K562 (cell line): ENCODE data around the gene CDIPT. TPM values are rescaled to one million over a fixed set of nuclear protein-coding genes. Genes with fewer than 3 reads are reported as not detected.
A peak's percentile ranks its signal among the peaks of the same experiment; 100 is the strongest.

Source experiments
- CTBP1 ChIP-seq: fragments of 450-650 bp; IDR thresholded peaks from 2 replicates; pipeline ENCODE4 v1.6.1; 2016; ENCODE audit warnings: borderline replicate concordance
- DACH1 ChIP-seq: fragments of 450-650 bp; IDR thresholded peaks from 2 replicates; pipeline ENCODE4 v1.6.1; 2018; ENCODE audit not compliant: partially characterized antibody
- HMG20A ChIP-seq: fragments of 450-650 bp; formaldehyde crosslinking; conservative IDR thresholded peaks from 2 replicates; pipeline ENCODE4 v1.4.0; 2020; ENCODE audit warnings: mild to moderate bottlenecking, mixed read lengths
- NONO ChIP-seq, 2 experiments: fragments of 200-400 bp in 1 of 2; fragments of 450-650 bp in 1 of 2; formaldehyde crosslinking in 1 of 2; IDR thresholded peaks; 2 replicates each; pipeline ENCODE4 v1.6.1; 2017; ENCODE audit warnings: low read depth in 2 of 2, mild to moderate bottlenecking in 2 of 2, moderate library complexity in 2 of 2, low read length in 1 of 2
- POLR2G ChIP-seq: fragments of 200-400 bp; formaldehyde crosslinking; IDR thresholded peaks from 2 replicates; pipeline ENCODE4 v1.6.1; 2017; ENCODE audit warnings: low read depth, mild to moderate bottlenecking, antibody characterized with exemption, low read length, moderate library complexity
- RB1 ChIP-seq: fragments of 450-650 bp; IDR thresholded peaks from 2 replicates; pipeline ENCODE4 v1.6.1; 2017; ENCODE audit warnings: low read depth, mild to moderate bottlenecking
- REST ChIP-seq, 2 experiments: fragments of 450-650 bp; formaldehyde crosslinking in 1 of 2; IDR thresholded peaks; 2 replicates each; pipeline versions ENCODE4 v1.4.0 to v1.6.1; 2014 to 2020; ENCODE audit warnings: mild to moderate bottlenecking in 2 of 2, borderline replicate concordance in 1 of 2, low read depth in 1 of 2
- VEZF1 ChIP-seq: fragments of 200-800 bp; sonication (Bioruptor generic); IDR thresholded peaks from 2 replicates; pipeline ENCODE4 v1.6.1; 2017; ENCODE audit warnings: missing genetic modification characterization, missing compliant biosample characterization
- ZBTB9 ChIP-seq: fragments of 450-650 bp; formaldehyde crosslinking; IDR thresholded peaks from 2 replicates; pipeline ENCODE4 v1.4.0; 2020; ENCODE audit warnings: mild to moderate bottlenecking, moderate library complexity
- ZNF3 ChIP-seq: fragments of 250-450 bp; sonication (Bioruptor Pico); IDR thresholded peaks from 2 replicates; pipeline ENCODE4 v1.5.0; 2021; ENCODE audit warnings: mild to moderate bottlenecking, moderate library complexity
- ZNF384 ChIP-seq: IDR thresholded peaks from 2 replicates; pipeline ENCODE4 v1.6.1; 2012; ENCODE audit warnings: low read depth, low read length, improper control_type of control experiment
- polyA plus RNA-seq, 8 experiments: library from polyadenylated mRNA; depleted of rRNA in 4 of 8; stranded (reverse) in 5 of 8; unstranded in 3 of 8; fragments of >200 nt; fragmentation: Nextera tagmentation in 2 of 8; fragmentation: Illumina TruSeq in 1 of 8; extraction: Ambion mirVana in 2 of 8; extraction: Trizol in 1 of 8; gene quantifications; 2 replicates each; pipeline versions ENCODE4 v1.2.1 to v1.2.3, GENCODE V29; 2011 to 2014; ENCODE audit warnings: inconsistent platforms in 1 of 8, missing spikeins in 1 of 8
- total RNA-seq, 7 experiments: library from RNA; depleted of rRNA in 6 of 7; stranded (reverse); fragments of >200 nt in 6 of 7; fragmentation: Illumina TruSeq in 2 of 7; extraction: Trizol in 2 of 7; gene quantifications; 2 replicates each; pipeline versions ENCODE4 v1.2.1 to v1.2.3, GENCODE V29; 2011 to 2021; ENCODE audit warnings: low replicate concordance in 1 of 7

The CDIPT gene
- total and polyA plus RNA-seq, 9 of the 15 experiments (the other 6 are each of a cell fraction or from before 2014, with no cell fraction given) = 1.3 to 37.0 (median 23.0) TPM

GRCh38 chr16:29809850-29810698 lies 53.0 kb downstream of the CDIPT start (continued):
- TF ChIP-seq RB1 (peak; percentile 19; the same call in 1 of the 2 replicates), ZNF384 (peak; percentile 90), REST (IDR thresholded peaks at IDR 0.05; ENCODE audit: borderline replicate concordance) (no peak), REST (CRISPR knock-in tag; IDR thresholded peaks at IDR 0.05; ENCODE audit: low read depth) (0 out of 2 replicates have a peak, but pooled peaks have one; percentile 23), CTBP1 (peak; percentile 10; the same call in 1 of the 2 replicates), ZNF3 (no peak), POLR2G (0 out of 2 replicates have a peak, but pooled peaks have one; percentile 32), VEZF1 (CRISPR knock-in tag) (peak; percentile 54), ZBTB9 (peak; percentile 47; the same call in 1 of the 2 replicates), NONO (IDR thresholded peaks at IDR 0.05; ENCODE audit: low read depth in 2 of 2, low read length in 1 of 2) (0 out of 4 replicates have a peak, but pooled peaks of 1 of the 2 experiments have one; percentile 15), HMG20A (CRISPR knock-in tag) (no peak), DACH1 (no peak)
